ENCODE data around the gene IRAK2. TPM values are rescaled to one million over a fixed set of nuclear protein-coding genes. Genes with fewer than 3 reads are reported as not detected.
"Not testable (repeated sequence)": the region's sequence is repeated elsewhere in the genome, so short reads cannot be mapped to it uniquely, and the experiment has no call there.

IRAK2 gene
- total RNA-seq, 1 experiment from 2014 or later, result 0.61 TPM

- H3K18ac ChIP-seq (ENCODE audit: insufficient read length, low read depth, low read length); H2BK15ac ChIP-seq (ENCODE audit: low read depth, low read length); H4K91ac ChIP-seq (ENCODE audit: insufficient read length, low read depth, low read length); H4K8ac ChIP-seq (replicated peaks; ENCODE audit: insufficient read length, low read depth, low read length); H3K4me1 ChIP-seq (ENCODE audit: insufficient read depth, low read length); H3K79me2 ChIP-seq (ENCODE audit: insufficient read depth, low read length); H3K27me3 Mint-ChIP-seq (ENCODE audit: low read depth); H3K79me1 ChIP-seq (ENCODE audit: insufficient read depth, low read depth, low read length, poor library complexity, severe bottlenecking); H3K9ac ChIP-seq (ENCODE audit: extremely low read depth, insufficient read length, low read length); H3K27ac ChIP-seq (ENCODE audit: insufficient read length, low read depth, low read length); H3K23me2 ChIP-seq (ENCODE audit: insufficient read length, low read depth, low read length, poor library complexity, severe bottlenecking); H3K4me3 Mint-ChIP-seq; H4K20me1 ChIP-seq (ENCODE audit: control insufficient read depth, insufficient read depth, insufficient read length); H3K4me1 Mint-ChIP-seq; H2BK120ac ChIP-seq (ENCODE audit: low read depth, low read length, poor library complexity, severe bottlenecking); DNase-seq; H3K4ac ChIP-seq (ENCODE audit: low read depth, low read length); H3K14ac ChIP-seq (ENCODE audit: insufficient read depth, low read length); H3K56ac ChIP-seq (ENCODE audit: insufficient read length, low read depth, low read length); H3K36me3 Mint-ChIP-seq (ENCODE audit: insufficient read depth in 1 of 3, low read depth in 3 of 3); H2BK12ac ChIP-seq (ENCODE audit: insufficient read length, low read depth, low read length); H2BK20ac ChIP-seq (ENCODE audit: low read depth, low read length, poor library complexity, severe bottlenecking); H4K5ac ChIP-seq (ENCODE audit: insufficient read length, low read depth, low read length); H3K27ac Mint-ChIP-seq; H3K9me3 Mint-ChIP-seq; H2BK5ac ChIP-seq (ENCODE audit: insufficient read length, low read length); H2AK5ac ChIP-seq (ENCODE audit: insufficient read length, low read length); H3K27me3 ChIP-seq (ENCODE audit: insufficient read depth, low read length); H3K9me3 ChIP-seq (ENCODE audit: control insufficient read depth, low read depth, low read length); H3K23ac ChIP-seq (ENCODE audit: insufficient read length, low read depth, low read length); H2AFZ ChIP-seq (ENCODE audit: low read length); H3K4me2 ChIP-seq (ENCODE audit: insufficient read depth, insufficient read length, low read length); H3T11ph ChIP-seq (ENCODE audit: low read length): not testable (repeated sequence)
- no CpG with 5 or more reads among the region's 4 CpGs for WGBS (ENCODE audit: extremely low coverage, insufficient read length, low lambda C conversion rate)
Measured at GRCh38 chr3:10176150-10176549, 11.4 kb downstream of the IRAK2 start.

Measured in H9 (cell line).